ENCODE measurements around the gene FAM83F. TPM values are rescaled to one million over a fixed set of nuclear protein-coding genes. Genes with fewer than 3 reads are reported as not detected.

FAM83F gene
- total and polyA plus RNA-seq, 2 donors (not counting 1 experiment from before 2014, with no cell fraction given): not detected

- no peaks in the 10 kb centered on the region for H3K9me3 ChIP-seq (ENCODE audit: control insufficient read depth, insufficient read depth, low read depth, low read length)
- H3K4me1 ChIP-seq (ENCODE audit: control insufficient read depth, extremely low read depth, insufficient read depth, low read length): no peaks in the 10 kb centered on the region
- no peak overlapping the region for H3K4me3 ChIP-seq (replicated peaks in 1 of 4; ENCODE audit: control extremely low read depth in 1 of 4, insufficient read depth in 1 of 4, low read depth in 3 of 4, low read length in 4 of 4)
- no peak overlapping the region for H3K4me2 ChIP-seq (ENCODE audit: extremely low read depth, insufficient read depth, low read length)
- H2AFZ ChIP-seq (ENCODE audit: low read length): no peak overlapping the region
- H3K79me2 ChIP-seq (ENCODE audit: control insufficient read depth, insufficient read depth, low read length): no peaks in the 10 kb centered on the region
- DNase-seq (ENCODE audit: low read depth in 2 of 2): peak in 1 of 2 donors; percentile 58
- H3K36me3 ChIP-seq (ENCODE audit: control insufficient read depth, insufficient read depth, low read length): no peaks in the 10 kb centered on the region
- H3K27ac ChIP-seq (ENCODE audit: insufficient read depth, low read length): no peak overlapping the region
- no peak overlapping the region for H3K9ac ChIP-seq (ENCODE audit: insufficient read depth, low read length)
- no peaks in the 10 kb centered on the region for H4K20me1 ChIP-seq (ENCODE audit: control insufficient read depth, extremely low read depth, insufficient read depth, low read length)
- TF ChIP-seq EZH2 (IDR thresholded peaks at IDR 0.05; ENCODE audit: low read length, missing control alignments) (no peak), CTCF (conservative IDR thresholded peaks at IDR 0.05 in 1 of 2, IDR thresholded peaks at IDR 0.05 in 1 of 2; ENCODE audit: low read depth in 1 of 2, low read length in 2 of 2) (no peak)
- no peaks in the 10 kb centered on the region for H3K27me3 ChIP-seq (ENCODE audit: control insufficient read depth, insufficient read depth, low read length)
Measured at GRCh38 chr22:40070701-40071100, 75.9 kb downstream of the FAM83F start.

GRCh38 chr22:40071720-40072119 lies 77.0 kb downstream of the FAM83F start:
- no peak overlapping the region for H3K4me2 ChIP-seq (ENCODE audit: extremely low read depth, insufficient read depth, low read length)
- H3K27ac ChIP-seq (ENCODE audit: insufficient read depth, low read length): no peak overlapping the region
- H4K20me1 ChIP-seq (ENCODE audit: control insufficient read depth, extremely low read depth, insufficient read depth, low read length): no peaks in the 10 kb centered on the region
- H3K79me2 ChIP-seq (ENCODE audit: control insufficient read depth, insufficient read depth, low read length): no peaks in the 10 kb centered on the region
- no peak overlapping the region for H3K4me3 ChIP-seq (replicated peaks in 1 of 4; ENCODE audit: control extremely low read depth in 1 of 4, insufficient read depth in 1 of 4, low read depth in 3 of 4, low read length in 4 of 4)
- H3K4me1 ChIP-seq (ENCODE audit: control insufficient read depth, extremely low read depth, insufficient read depth, low read length): no peaks in the 10 kb centered on the region
- no peak for DNase-seq (ENCODE audit: low read depth in 2 of 2)
- no peaks in the 10 kb centered on the region for H3K9me3 ChIP-seq (ENCODE audit: control insufficient read depth, insufficient read depth, low read depth, low read length)
- no peak overlapping the region for H3K9ac ChIP-seq (ENCODE audit: insufficient read depth, low read length)
- H3K36me3 ChIP-seq (ENCODE audit: control insufficient read depth, insufficient read depth, low read length): no peaks in the 10 kb centered on the region
- H2AFZ ChIP-seq (ENCODE audit: low read length): no peak overlapping the region
- TF ChIP-seq EZH2 (IDR thresholded peaks at IDR 0.05; ENCODE audit: low read length, missing control alignments) (no peak), CTCF (conservative IDR thresholded peaks at IDR 0.05 in 1 of 2, IDR thresholded peaks at IDR 0.05 in 1 of 2; ENCODE audit: low read depth in 1 of 2, low read length in 2 of 2) (no peak)
- no peaks in the 10 kb centered on the region for H3K27me3 ChIP-seq (ENCODE audit: control insufficient read depth, insufficient read depth, low read length)

GRCh38 chr22:40076702-40077645 lies 82.2 kb downstream of the FAM83F start:
- Histone ChIP-seq H2AFZ (ENCODE audit: low read length) (no peak overlapping the region), H3K9ac (ENCODE audit: insufficient read depth, low read length) (no peak overlapping the region)
- DNase-seq (ENCODE audit: low read depth in 2 of 2): peak; percentile 21 to 36

More at GRCh38 chr22:40076702-40077645, 82.2 kb downstream of the FAM83F start:
- Histone ChIP-seq H3K27ac (ENCODE audit: insufficient read depth, low read length) (no peak overlapping the region), H3K4me2 (ENCODE audit: extremely low read depth, insufficient read depth, low read length) (no peak overlapping the region), H3K79me2 (ENCODE audit: control insufficient read depth, insufficient read depth, low read length) (no peaks in the 10 kb centered on the region), H3K27me3 (ENCODE audit: control insufficient read depth, insufficient read depth, low read length) (no peaks in the 10 kb centered on the region), H3K4me1 (ENCODE audit: control insufficient read depth, extremely low read depth, insufficient read depth, low read length) (no peaks in the 10 kb centered on the region), H3K4me3 (replicated peaks in 1 of 4; ENCODE audit: control extremely low read depth in 1 of 4, insufficient read depth in 1 of 4, low read depth in 3 of 4, low read length in 4 of 4) (no peak overlapping the region), H3K9me3 (ENCODE audit: control insufficient read depth, insufficient read depth, low read depth, low read length) (no peaks in the 10 kb centered on the region), H4K20me1 (ENCODE audit: control insufficient read depth, extremely low read depth, insufficient read depth, low read length) (no peaks in the 10 kb centered on the region), H3K36me3 (ENCODE audit: control insufficient read depth, insufficient read depth, low read length) (no peaks in the 10 kb centered on the region)
- TF ChIP-seq EZH2 (IDR thresholded peaks at IDR 0.05; ENCODE audit: low read length, missing control alignments) (no peak), CTCF (conservative IDR thresholded peaks at IDR 0.05 in 1 of 2, IDR thresholded peaks at IDR 0.05 in 1 of 2; ENCODE audit: low read depth in 1 of 2, low read length in 2 of 2) (no peak)
